NCI-H774 (cell line): ENCODE data around the gene NNMT.

Experiments
- DNase-seq: peaks from one replicate; lab custom pipeline; 2025; lab: John Stamatoyannopoulos, UW

The NNMT gene

GRCh38 chr11:114348200-114349191 lies 52.3 kb downstream of the NNMT start:
- peak; percentile 14 for DNase-seq

- no peak for DNase-seq
Measured at GRCh38 chr11:114350022-114350421, 53.8 kb downstream of the NNMT start.

DNA sequence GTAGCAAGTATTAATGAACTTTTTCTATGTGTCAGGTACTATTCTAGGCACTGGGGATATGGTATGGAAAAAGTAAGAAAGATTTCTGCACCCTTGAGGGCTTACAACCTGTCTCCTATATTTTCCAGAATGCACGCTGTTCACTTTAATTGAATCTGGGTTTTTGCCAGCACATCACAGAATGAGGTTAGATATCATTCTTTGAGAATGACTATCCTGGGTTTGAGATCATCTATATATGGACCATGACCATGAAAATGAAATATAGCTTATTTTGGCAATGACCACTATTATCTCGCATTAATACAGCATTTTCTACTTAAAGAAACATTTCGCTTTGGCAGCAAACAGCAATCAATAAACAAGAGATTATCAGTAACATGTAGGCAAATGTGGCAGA lies 57.2 kb downstream of the NNMT start:
- no peak for DNase-seq

DNA sequence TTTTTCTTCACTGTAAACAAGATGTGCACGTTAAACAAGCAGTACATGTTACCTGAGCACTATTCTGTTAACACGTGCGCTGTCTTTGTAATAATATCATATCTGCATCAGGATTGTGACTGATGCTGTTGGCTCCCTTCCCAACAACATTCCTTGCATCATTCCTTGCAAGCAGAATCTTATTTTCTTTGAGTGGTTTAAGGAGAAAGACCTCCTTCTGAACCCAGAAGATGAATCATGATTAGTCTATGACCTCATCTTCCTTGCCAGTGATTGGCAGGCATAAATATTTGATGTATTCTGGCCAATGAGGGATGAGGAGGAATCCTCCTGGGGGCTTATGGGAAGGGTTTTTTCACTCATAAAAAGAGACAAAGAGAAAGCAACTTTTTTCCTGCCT lies 57.9 kb downstream of the NNMT start:
- DNase-seq = no peak

- no peak for DNase-seq
Measured at GRCh38 chr11:114358716-114359115, 62.5 kb downstream of the NNMT start.

DNA sequence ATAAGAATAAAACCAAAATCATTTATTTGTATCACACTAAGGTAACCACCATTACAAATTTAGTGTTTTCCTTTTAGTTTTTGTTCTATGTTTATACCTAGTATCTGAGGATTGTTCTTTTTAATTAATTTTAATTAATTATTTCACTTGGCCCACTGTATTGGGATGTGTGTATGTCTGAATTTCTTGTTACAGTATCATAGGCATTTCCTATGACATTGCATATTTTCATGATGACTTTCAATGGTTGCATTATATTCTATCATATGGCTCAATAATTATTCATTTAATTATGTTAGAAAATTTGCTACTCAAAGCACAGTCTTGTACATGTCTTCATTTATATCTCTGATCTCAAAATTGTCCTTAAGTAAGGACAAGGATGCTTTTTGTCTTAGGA lies 63.1 kb downstream of the NNMT start:
- no peak for DNase-seq

- DNase-seq = no peak
Measured at GRCh38 chr11:114362326-114362725, 66.1 kb downstream of the NNMT start.

DNA sequence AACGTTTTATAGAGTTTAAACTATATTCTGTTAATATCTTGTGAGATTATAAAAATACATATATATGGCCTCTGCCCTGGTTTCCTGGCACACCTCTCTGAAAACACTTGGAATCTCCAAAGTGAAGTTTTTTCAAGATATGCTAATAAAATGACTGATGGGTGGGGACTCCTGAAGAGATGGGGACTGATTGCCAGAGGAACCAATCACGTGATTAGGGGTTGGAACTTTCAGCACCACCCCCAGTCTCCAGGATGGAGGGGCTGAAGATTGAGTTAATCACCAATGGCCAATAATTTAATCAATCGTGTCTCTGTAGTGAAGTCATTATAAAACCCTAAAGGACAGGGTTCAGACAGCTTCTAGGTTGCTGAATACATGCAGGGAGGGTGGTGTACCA lies 66.8 kb downstream of the NNMT start:
- no peak for DNase-seq
